Measurements from ENCODE around the gene PPP1R16B.

- TF ChIP-seq CTCF (IDR thresholded peaks at IDR 0.05) = no peak
- TF ChIP-seq POLR2A (IDR thresholded peaks at IDR 0.05) = no peak
- no peak for TF ChIP-seq POLR2AphosphoS5 (IDR thresholded peaks at IDR 0.05)
Observed at GRCh38 chr20:38900606-38901005, 95.1 kb downstream of the PPP1R16B start.

Measured in prostate gland (tissue), 2 donors.